ENCODE results near the gene DRAM1.
"Not testable (repeated sequence)": the region's sequence is repeated elsewhere in the genome, so short reads cannot be mapped to it uniquely, and the experiment has no call there.

DRAM1 gene

DNA sequence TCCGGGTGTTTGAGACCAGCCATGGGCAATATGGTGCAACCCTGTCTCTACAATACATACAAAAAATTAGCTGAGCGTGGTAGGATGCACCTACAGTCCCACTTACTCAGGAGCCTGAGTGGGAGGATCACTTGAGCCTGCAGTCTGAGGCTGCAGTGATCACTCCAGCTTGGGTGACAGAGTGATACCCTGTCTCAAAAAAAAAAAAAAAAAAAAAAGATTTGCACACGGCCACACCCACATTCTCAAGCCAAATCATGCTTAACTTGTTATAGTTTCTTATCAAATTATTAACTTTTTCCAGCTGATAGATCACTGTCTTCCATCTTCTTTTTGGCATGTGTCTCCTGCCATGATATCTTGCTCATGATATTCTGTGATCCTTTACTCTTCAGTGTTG lies 6.8 kb downstream of the DRAM1 start:
- in situ Hi-C loops (cut with HindIII; ENCODE audit: low sequenced_read_pairs) = no loop called here
- H3K4me3 ChIP-seq (ENCODE audit: low read depth, low read length) = no peak overlapping the region
- TF ChIP-seq, protein P1, sequence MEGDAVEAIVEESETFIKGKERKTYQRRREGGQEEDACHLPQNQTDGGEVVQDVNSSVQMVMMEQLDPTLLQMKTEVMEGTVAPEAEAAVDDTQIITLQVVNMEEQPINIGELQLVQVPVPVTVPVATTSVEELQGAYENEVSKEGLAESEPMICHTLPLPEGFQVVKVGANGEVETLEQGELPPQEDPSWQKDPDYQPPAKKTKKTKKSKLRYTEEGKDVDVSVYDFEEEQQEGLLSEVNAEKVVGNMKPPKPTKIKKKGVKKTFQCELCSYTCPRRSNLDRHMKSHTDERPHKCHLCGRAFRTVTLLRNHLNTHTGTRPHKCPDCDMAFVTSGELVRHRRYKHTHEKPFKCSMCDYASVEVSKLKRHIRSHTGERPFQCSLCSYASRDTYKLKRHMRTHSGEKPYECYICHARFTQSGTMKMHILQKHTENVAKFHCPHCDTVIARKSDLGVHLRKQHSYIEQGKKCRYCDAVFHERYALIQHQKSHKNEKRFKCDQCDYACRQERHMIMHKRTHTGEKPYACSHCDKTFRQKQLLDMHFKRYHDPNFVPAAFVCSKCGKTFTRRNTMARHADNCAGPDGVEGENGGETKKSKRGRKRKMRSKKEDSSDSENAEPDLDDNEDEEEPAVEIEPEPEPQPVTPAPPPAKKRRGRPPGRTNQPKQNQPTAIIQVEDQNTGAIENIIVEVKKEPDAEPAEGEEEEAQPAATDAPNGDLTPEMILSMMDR (IDR thresholded peaks at IDR 0.05; ENCODE audit: low read depth, low read length) = no peak
- no peak for DNase-seq (ENCODE audit: low read depth, low spot score)

DNA sequence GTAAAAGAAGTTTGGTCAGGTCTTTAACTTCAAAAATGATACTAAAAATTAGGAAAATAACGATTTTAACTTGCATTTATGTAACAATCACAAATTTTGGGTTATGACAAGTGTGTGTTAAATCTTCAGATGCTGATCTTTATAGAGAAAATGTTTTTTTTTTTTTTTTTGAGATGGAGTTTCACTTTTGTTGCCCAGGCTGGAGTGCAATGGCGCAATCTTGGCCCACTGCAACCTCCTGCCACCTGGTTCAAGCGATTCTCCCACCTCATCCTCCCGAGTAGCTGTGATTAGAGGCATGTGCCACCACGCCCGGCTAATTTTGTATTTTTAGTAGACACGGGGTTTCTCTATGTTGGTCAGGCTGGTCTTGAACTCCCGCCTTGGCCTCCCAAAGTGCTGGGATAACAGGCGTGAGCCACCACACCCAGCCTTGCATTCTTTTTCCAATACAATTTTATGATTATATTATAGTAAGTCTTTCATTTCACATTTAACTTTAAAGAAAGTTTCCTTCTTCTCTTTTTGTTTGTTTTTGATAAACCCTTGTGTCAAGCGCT lies 7.5 kb downstream of the DRAM1 start:
- H3K4me3 ChIP-seq (ENCODE audit: low read depth, low read length); in situ Hi-C loops (cut with HindIII; ENCODE audit: low sequenced_read_pairs); DNase-seq (ENCODE audit: low read depth, low spot score): not testable (repeated sequence)

DNA sequence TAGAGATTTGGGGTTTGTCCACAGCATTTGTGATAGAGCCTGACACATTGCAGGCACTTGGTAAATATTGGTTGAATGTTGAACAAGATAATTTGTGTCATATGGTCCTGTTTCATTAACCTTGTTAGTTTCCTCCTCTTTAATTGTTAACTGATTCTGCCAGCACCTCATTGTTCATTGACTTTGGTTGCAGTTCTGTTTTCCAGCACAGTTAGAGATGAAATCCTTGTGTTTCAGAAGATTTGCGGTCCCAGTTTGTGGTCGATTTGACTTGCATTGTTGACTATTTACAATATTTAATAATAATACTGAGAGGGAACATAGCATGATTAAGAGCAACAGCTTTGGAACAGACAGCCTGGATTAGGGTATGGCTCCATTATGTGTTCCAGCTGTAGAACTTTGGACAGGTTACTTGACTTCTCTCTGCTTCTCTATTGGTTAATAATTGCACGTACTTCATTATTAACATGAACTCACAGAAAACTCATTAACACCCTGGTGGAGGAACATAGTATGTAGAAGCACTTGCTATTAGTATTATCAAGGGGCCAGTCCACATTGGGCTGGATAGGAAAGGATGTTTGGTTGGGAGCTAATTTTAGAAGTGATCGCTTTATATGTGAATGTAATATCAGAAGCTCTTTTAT lies 8.7 kb downstream of the DRAM1 start:
- H3K4me3 ChIP-seq (ENCODE audit: low read depth, low read length) = no peak overlapping the region
- in situ Hi-C loops (cut with HindIII; ENCODE audit: low sequenced_read_pairs) = no loop called here
- DNase-seq (ENCODE audit: low read depth, low spot score) = no peak
- TF ChIP-seq, protein P1 (IDR thresholded peaks at IDR 0.05; ENCODE audit: low read depth, low read length) = no peak

DNA sequence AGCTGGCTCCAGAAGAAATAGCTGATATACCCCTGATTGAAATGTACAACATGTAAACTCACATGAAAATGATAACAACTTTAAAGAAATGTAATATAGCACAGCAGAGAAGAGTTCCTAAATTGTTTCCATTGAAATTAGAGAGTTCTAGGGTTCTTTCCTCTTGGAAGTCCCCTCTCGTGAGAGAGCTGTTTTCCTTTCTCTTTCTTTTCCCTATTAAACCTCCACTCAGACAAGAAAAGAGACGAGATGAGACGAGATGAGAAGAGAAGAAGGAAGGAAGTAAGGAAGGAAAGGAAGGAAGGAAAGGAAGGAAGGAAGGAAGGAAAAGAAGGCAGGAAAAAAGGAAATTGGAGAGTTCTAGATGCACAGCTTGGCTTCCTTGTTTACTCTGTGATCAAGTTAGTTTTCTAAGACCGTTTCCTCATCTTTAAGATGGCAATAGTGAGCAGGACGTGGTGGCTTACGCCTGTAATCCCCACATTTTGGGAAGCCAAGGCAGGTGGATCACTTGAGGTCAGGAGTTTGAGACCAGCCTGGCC lies 11.9 kb downstream of the DRAM1 start:
- DNase-seq (ENCODE audit: low read depth, low spot score) = no peak
- TF ChIP-seq, protein P1 (IDR thresholded peaks at IDR 0.05; ENCODE audit: low read depth, low read length) = no peak
- in situ Hi-C loops (cut with HindIII; ENCODE audit: low sequenced_read_pairs) = no loop called here
- H3K4me3 ChIP-seq (ENCODE audit: low read depth, low read length) = no peak overlapping the region

DNA sequence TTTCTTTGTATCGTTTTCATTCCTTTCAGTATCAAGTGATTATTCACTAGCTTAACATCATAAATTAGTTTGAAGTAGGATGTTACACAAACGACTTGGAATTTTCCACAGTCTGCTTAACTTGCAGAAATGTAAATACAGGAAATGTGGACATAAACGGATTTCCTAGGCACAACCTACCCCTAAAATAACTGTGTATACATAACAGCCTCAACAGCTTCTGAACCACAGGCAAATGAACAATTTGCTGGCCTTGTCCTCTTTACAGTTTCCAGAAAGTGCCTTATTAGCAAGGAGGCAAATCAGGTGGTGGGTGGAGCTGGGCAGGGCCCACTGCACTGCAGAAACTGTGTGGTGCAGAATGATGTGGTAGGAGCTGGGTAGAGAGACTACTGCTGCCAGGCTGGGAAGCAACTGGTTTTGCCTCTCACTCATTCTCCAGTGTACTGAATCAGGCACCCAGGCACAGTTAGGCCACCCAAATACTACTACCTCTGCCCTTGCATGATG lies 14.1 kb downstream of the DRAM1 start:
- peak; percentile 79 for DNase-seq (ENCODE audit: low read depth, low spot score)
- in situ Hi-C loops (cut with HindIII; ENCODE audit: low sequenced_read_pairs) = no loop called here

DNA sequence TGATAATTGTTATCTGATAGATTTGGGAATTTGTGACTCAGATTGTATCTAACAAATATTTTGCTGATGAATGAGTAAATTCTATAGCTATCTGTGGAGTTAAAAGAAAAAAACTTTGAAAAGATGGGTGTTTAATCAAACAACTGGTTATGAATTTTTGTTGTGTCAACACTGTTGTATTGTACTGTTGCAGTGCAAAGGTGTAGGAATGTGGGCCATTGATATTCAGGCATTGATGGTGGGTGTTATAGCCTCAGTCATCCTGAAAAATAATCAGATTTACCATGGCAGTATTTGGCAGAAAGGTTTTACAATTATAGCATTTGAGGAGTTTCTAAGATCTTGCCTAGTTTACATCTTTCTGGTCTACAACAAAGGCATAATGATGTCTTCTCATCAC lies 15.4 kb downstream of the DRAM1 start:
- in situ Hi-C loops (cut with HindIII; ENCODE audit: low sequenced_read_pairs) = no loop called here

More for the DNA sequence above, 14.1 kb downstream of the DRAM1 start:
- no peak overlapping the region for H3K4me3 ChIP-seq (ENCODE audit: low read depth, low read length)
- TF ChIP-seq, protein P1 (IDR thresholded peaks at IDR 0.05; ENCODE audit: low read depth, low read length) = no peak

More for the DNA sequence above, 15.4 kb downstream of the DRAM1 start:
- H3K4me3 ChIP-seq (ENCODE audit: low read depth, low read length) = no peak overlapping the region
- DNase-seq (ENCODE audit: low read depth, low spot score) = no peak
- TF ChIP-seq, protein P1 (IDR thresholded peaks at IDR 0.05; ENCODE audit: low read depth, low read length) = no peak
